Panc1 (cell line): ENCODE data around the gene CDH23. TPM values are rescaled to one million over a fixed set of nuclear protein-coding genes. Genes with fewer than 3 reads are reported as not detected.

Source experiments
- ATAC-seq: fragments of 200-7000 bp; cut with Tn5 transposase; 2 replicates; pipeline ENCODE4 v1.9.1; 2020; ENCODE audit warnings: mild to moderate bottlenecking, moderate library complexity
- BruUV-seq: library from RNA; stranded (reverse); fragments of 400-500 nt; replicated peaks from 2 replicates; lab custom pipeline; 2021; lab: Mats Ljungman, UMichigan
- CTCF ChIA-PET: fragments of 300-600 bp; sonication (Branson Sonifier 250); formaldehyde crosslinking; loops from one replicate; lab custom pipeline; 2022; ENCODE audit warnings: antibody characterized with exemption; lab: Charles Lee
- POLR2A ChIA-PET: fragments of 300-600 bp; sonication (Branson Sonifier 250); formaldehyde crosslinking; loops from one replicate; lab custom pipeline; 2022; ENCODE audit warnings: antibody characterized with exemption; lab: Charles Lee
- DNase-seq: peaks from one replicate; pipeline ENCODE4 v3.0.0-alpha.2; 2010; ENCODE audit warnings: low read depth, low spot score
- H3K27ac ChIP-seq: 2 replicates; pipeline ENCODE4 v1.5.1; 2011; ENCODE audit warnings: mild to moderate bottlenecking, low read length, inconsistent platforms
- H3K27me3 ChIP-seq: fragments of 200-500 bp; sonication (Bioruptor generic); 2 replicates; pipeline ENCODE4 v1.6.0; 2014; ENCODE audit warnings: low read length, inconsistent platforms; ENCODE audit not compliant: control insufficient read depth, insufficient read depth
- H3K36me3 ChIP-seq: fragments of 200-500 bp; sonication (Bioruptor generic); 2 replicates; pipeline ENCODE4 v1.5.1; 2014; ENCODE audit warnings: inconsistent platforms, mild to moderate bottlenecking, low read length, moderate library complexity; ENCODE audit not compliant: control insufficient read depth, insufficient read depth
- H3K4me1 ChIP-seq: 2 replicates; pipeline ENCODE4 v1.5.1; 2011; ENCODE audit warnings: inconsistent platforms, mild to moderate bottlenecking, low read length, moderate library complexity; ENCODE audit not compliant: control insufficient read depth, insufficient read depth
- H3K4me3 ChIP-seq, 2 experiments: 2 replicates each; pipeline ENCODE4 v1.5.1; 2011 to 2012; ENCODE audit warnings: low read depth in 2 of 2, low read length in 2 of 2, mild to moderate bottlenecking in 2 of 2, inconsistent platforms in 1 of 2, moderate library complexity in 1 of 2
- H3K9me3 ChIP-seq: fragments of 200-500 bp; sonication (Bioruptor generic); 2 replicates; pipeline ENCODE4 v1.5.1; 2014; ENCODE audit warnings: low read depth, mild to moderate bottlenecking, inconsistent platforms, low read length, moderate library complexity; ENCODE audit not compliant: control insufficient read depth, insufficient read depth
- CTCF ChIP-seq: fragments of 450-650 bp; IDR thresholded peaks from 2 replicates; pipeline ENCODE4 v1.5.1; 2017; ENCODE audit warnings: mild to moderate bottlenecking
- POLR2AphosphoS5 ChIP-seq: IDR thresholded peaks from 2 replicates; pipeline ENCODE4 v1.6.1; 2012; ENCODE audit warnings: mild to moderate bottlenecking, low read depth, low read length, moderate library complexity
- REST ChIP-seq, 2 experiments: IDR thresholded peaks; 2 replicates each; pipeline ENCODE4 v1.6.1; 2011 to 2012; ENCODE audit warnings: low read depth in 2 of 2, control low read depth in 1 of 2, low read length in 1 of 2, mild to moderate bottlenecking in 1 of 2, moderate library complexity in 1 of 2; ENCODE audit not compliant: insufficient read depth in 1 of 2
- SIN3A ChIP-seq: IDR thresholded peaks from 2 replicates; pipeline ENCODE4 v1.6.1; 2012; ENCODE audit warnings: low read depth, mild to moderate bottlenecking, low read length, moderate library complexity, borderline replicate concordance; ENCODE audit not compliant: insufficient read depth
- TCF7L2 ChIP-seq: IDR thresholded peaks from 2 replicates; pipeline ENCODE4 v1.6.1; 2011; ENCODE audit warnings: mild to moderate bottlenecking, low read depth, low read length, inconsistent platforms
- in situ Hi-C: cut with HindIII; loops from 2 replicates; pipeline ENCODE4 v1.10.0; 2016; ENCODE audit warnings: low sequenced_read_pairs, low pct_unique_long_range_greater_than_20kb
- intact Hi-C: fragments of 100-400 bp; cut with micrococcal nuclease; formaldehyde crosslinking; loops from one replicate; pipeline ENCODE4 v1.10.0; 2022; ENCODE audit not compliant: unreplicated experiment
- total RNA-seq: library from RNA; stranded (reverse); gene quantifications from one replicate; pipeline ENCODE4 v1.2.1, GENCODE V29; 2021; ENCODE audit not compliant: unreplicated experiment

CDH23 gene
- total RNA-seq, 1 experiment from 2014 or later, result 2.7 TPM

GRCh38 chr10:71575451-71575850, 178.7 kb downstream of the CDH23 start:
- intact Hi-C loops, result no loop called here
- H3K27me3 ChIP-seq, result no peaks in the 10 kb centered on the region

More at GRCh38 chr10:71575451-71575850, 178.7 kb downstream of the CDH23 start:
- no peak; the same call in 1 of the 2 replicates for ATAC-seq
- Histone ChIP-seq H3K9me3 (no peaks in the 10 kb centered on the region), H3K4me3 (no peak overlapping the region), H3K27ac (no peak overlapping the region), H3K36me3 (no peaks in the 10 kb centered on the region), H3K4me1 (peaks cover 6% of the 10 kb centered on the region; the same call in 1 of the 2 replicates)
- in situ Hi-C loops, result no loop called here
- no peak for DNase-seq
- ChIA-PET POLR2A (no interaction called here), CTCF (interaction anchor here (1.1 kb wide), 1 partner anchor 175 kb away, joined by 4 read pairs; no protein-coding TSS in a partner anchor)
- no TSS peak for BruUV-seq
- TF ChIP-seq POLR2AphosphoS5, result no peak
- TF ChIP-seq TCF7L2, result no peak
- no peak for TF ChIP-seq CTCF
- TF ChIP-seq SIN3A, result no peak
- no peak for TF ChIP-seq REST (IDR thresholded peaks at IDR 0.05; ENCODE audit: insufficient read depth in 1 of 2, low read depth in 2 of 2, low read length in 1 of 2)
